Heart left ventricle (tissue), 16 donors: Measurements from ENCODE around the gene RAD51. TPM values are rescaled to one million over a fixed set of nuclear protein-coding genes. Genes with fewer than 3 reads are reported as not detected.

ENCODE experiments used
- ATAC-seq, 4 donors: fragments of 200-7000 bp; cut with Tn5 transposase; one replicate each; pipeline ENCODE4 v1.9.1; 2020 to 2022; ENCODE audit warnings: moderate library complexity in 4 of 4, mild to moderate bottlenecking in 3 of 4, moderate number of reproducible peaks in 1 of 4
- DNase-seq, 5 donors: peaks; one replicate each; pipeline ENCODE4 v3.0.0-alpha.2; 2020
- H3K27ac ChIP-seq, 12 donors: fragments of 200-600 bp; sonication (generic) in 4 of 12; one replicate each; pipeline versions ENCODE4 v1.5.0 to v1.8.0; 2016 to 2022; ENCODE audit warnings: mild to moderate bottlenecking in 2 of 12
- H3K27me3 ChIP-seq, 9 donors: fragments of 200-600 bp; sonication (generic) in 2 of 9; one replicate each; pipeline versions ENCODE4 v1.5.1 to v1.8.0; 2016 to 2022; ENCODE audit warnings: mild to moderate bottlenecking in 3 of 9
- H3K36me3 ChIP-seq, 9 donors: fragments of 200-600 bp; sonication (generic) in 2 of 9; one replicate each; pipeline versions ENCODE4 v1.5.0 to v1.8.0; 2018 to 2022; ENCODE audit warnings: mild to moderate bottlenecking in 2 of 9
- H3K4me1 ChIP-seq, 12 donors: fragments of 200-600 bp; sonication (generic) in 4 of 12; one replicate each; pipeline versions ENCODE4 v1.5.0 to v1.8.0; 2016 to 2022; ENCODE audit warnings: mild to moderate bottlenecking in 3 of 12
- H3K4me3 ChIP-seq, 12 donors: fragments of 200-600 bp; sonication (generic) in 4 of 12; one replicate each; pipeline versions ENCODE4 v1.5.0 to v1.8.0; 2017 to 2022; ENCODE audit warnings: mild to moderate bottlenecking in 9 of 12, moderate library complexity in 4 of 12
- H3K9me3 ChIP-seq, 12 donors: fragments of 200-600 bp; sonication (generic) in 4 of 12; one replicate each; pipeline versions ENCODE4 v1.5.0 to v1.8.0; 2016 to 2022; ENCODE audit warnings: mild to moderate bottlenecking in 1 of 12
- CTCF ChIP-seq, 12 donors: fragments of 200-600 bp; sonication (generic) in 4 of 12; IDR thresholded peaks; one replicate each; pipeline versions ENCODE4 v1.5.0 to v1.8.0; 2018 to 2022; ENCODE audit warnings: antibody characterized with exemption in 12 of 12, mild to moderate bottlenecking in 5 of 12
- POLR2A ChIP-seq, 2 donors: fragments of 450-650 bp; IDR thresholded peaks; one replicate each; pipeline ENCODE4 v1.6.1; 2017; ENCODE audit warnings: antibody characterized with exemption in 2 of 2, mild to moderate bottlenecking in 2 of 2, moderate library complexity in 2 of 2
- WGBS, 4 donors: extraction: QIAGEN DNeasy Blood & Tissue Kit in 2 of 4; methylation state at CpG; one replicate each; pipeline versions ENCODE4 v1.1.5 to v1.1.7; 2013 to 2018; 5-methylcytosine and 5-hydroxymethylcytosine counted together
- intact Hi-C, 10 donors: fragments of 100-400 bp; cut with DNase I; formaldehyde crosslinking; loops; one replicate each; pipeline versions ENCODE4 v1.11.1 to v1.14.2; 2022
- polyA plus RNA-seq, 2 donors: library from polyadenylated mRNA; stranded (reverse); fragments of 200-250 nt; gene quantifications; one replicate each; pipeline ENCODE4 v1.2.3, GENCODE V29; 2013
- total RNA-seq, 9 donors: library from RNA; depleted of rRNA in 2 of 9; stranded (reverse); fragments of >200 nt in 2 of 9; fragmentation: NEBNext Ultra II Directional in 3 of 9; extraction: Animal tissue kit (Norgen Biotek cat#: 25700) in 3 of 9; gene quantifications; one replicate each; pipeline versions ENCODE4 v1.1.0 to v1.2.4, GENCODE V29; 2016 to 2023
- donor health status: ischemic (EF 13 %, LVEDD 7.1; RV severe dilation, severe dysfunction).
- donor health status: healthy with polysubstance abuse.
- donor health status: DM: no; HTN: yes; CAD: no.
- donor health status: DM: no; HTN: no; CAD: no.
- donor health status: ischemic (EF 25% LVEDD 6.9; RV normal size, moderate dysfunction).
- donor health status: ischemic (EF 25% LVEDD 5.7; RV mildly dilated, moderate dysfunction).
- donor health status: healthy.
- donor health status: DM: yes; HTN: yes; CAD: no.
- donor health status: ischemic (EF 35%, LVEDD 5.7; RV mildly dilated, moderate dysfunction).
- donor health status: nonischemic (EF 11% LVEDD 7.7; RV severe dilation, severe dysfunction).
- donor health status: DM: yes; HTN: yes; CAD: no.
- donor health status: PGD.
- donor health status: ischemic (EF 29% LVEDD 5.4; RV normal size, mild dysfunction).
- donor health status: nonischemic (EF 23%, LVEDD 6.1; RV moderate dilation, normal function).

The RAD51 gene
- total and polyA plus RNA-seq, 11 donors, result 0.15 to 3.9 (median 0.56) TPM; not detected in 2

GRCh38 chr15:40721701-40722100, 26.7 kb downstream of the RAD51 start:
- Histone ChIP-seq H3K27ac (no peak overlapping the region), H3K36me3 (no peaks in the 10 kb centered on the region), H3K4me1 (no peaks in the 10 kb centered on the region), H3K4me3 (no peak overlapping the region), H3K9me3 (no peaks in the 10 kb centered on the region), H3K27me3 (no peaks in the 10 kb centered on the region)
- ATAC-seq (no peak), DNase-seq (no peak)
- intact Hi-C loops, result no loop called here
- TF ChIP-seq POLR2A (IDR thresholded peaks at IDR 0.05), result no peak
- no peak for TF ChIP-seq CTCF (IDR thresholded peaks at IDR 0.05)
- 47 to 73% (median 58%) methylated on average over 1 of the region's 1 CpG for WGBS, 4 donors

GRCh38 chr15:40722354-40722753, 27.4 kb downstream of the RAD51 start:
- no peak overlapping the region for H3K4me3 ChIP-seq
- TF ChIP-seq CTCF (IDR thresholded peaks at IDR 0.05) (no peak), POLR2A (IDR thresholded peaks at IDR 0.05) (no peak)
- H3K4me1 ChIP-seq, result no peaks in the 10 kb centered on the region
- no peaks in the 10 kb centered on the region for H3K9me3 ChIP-seq
- no peaks in the 10 kb centered on the region for H3K36me3 ChIP-seq
- H3K27me3 ChIP-seq, result no peaks in the 10 kb centered on the region
- intact Hi-C loops, result no loop called here
- DNase-seq, result no peak
- WGBS, 4 donors, result 90 to 97% (median 95%) methylated on average over 4 of the region's 4 CpGs
- H3K27ac ChIP-seq, result no peak overlapping the region
- no peak for ATAC-seq

GRCh38 chr15:40722934-40723333, 28.0 kb downstream of the RAD51 start:
- no peaks in the 10 kb centered on the region for H3K27me3 ChIP-seq
- H3K36me3 ChIP-seq, result no peaks in the 10 kb centered on the region
- DNase-seq, result no peak
- intact Hi-C loops, result no loop called here
- WGBS, 4 donors, result 91 to 97% (median 94%) methylated on average over 2 of the region's 2 CpGs
- no peak for ATAC-seq
- no peak overlapping the region for H3K27ac ChIP-seq
- H3K4me1 ChIP-seq, result no peaks in the 10 kb centered on the region
- no peaks in the 10 kb centered on the region for H3K9me3 ChIP-seq
- no peak overlapping the region for H3K4me3 ChIP-seq
- no peak for TF ChIP-seq POLR2A (IDR thresholded peaks at IDR 0.05)
- TF ChIP-seq CTCF (IDR thresholded peaks at IDR 0.05), result no peak

GRCh38 chr15:40723919-40724318, 28.9 kb downstream of the RAD51 start:
- Histone ChIP-seq H3K27me3 (no peaks in the 10 kb centered on the region), H3K9me3 (no peaks in the 10 kb centered on the region), H3K4me3 (no peak overlapping the region), H3K36me3 (no peaks in the 10 kb centered on the region), H3K27ac (no peak overlapping the region), H3K4me1 (no peaks in the 10 kb centered on the region)
- 89 to 90% (median 89%) methylated on average over 2 of the region's 2 CpGs for WGBS, 4 donors
- DNase-seq, result no peak
- ATAC-seq, result no peak
- no peak for TF ChIP-seq POLR2A (IDR thresholded peaks at IDR 0.05)
- no peak for TF ChIP-seq CTCF (IDR thresholded peaks at IDR 0.05)
- intact Hi-C loops, result no loop called here
